HCT116 (cell line): ENCODE results near the gene EPHA10.

Experiments
- CEBPB ChIP-seq: IDR thresholded peaks from 2 replicates; pipeline ENCODE4 v1.6.1; 2012; ENCODE audit warnings: low read depth
- JUND ChIP-seq: IDR thresholded peaks from 2 replicates; pipeline ENCODE4 v1.6.1; 2012
- TF ChIP-seq, protein P1 (sequence below), 3 experiments: fragments of 200-600 bp in 1 of 3; sonication (generic) in 1 of 3; IDR thresholded peaks in 2 of 3; conservative IDR thresholded peaks in 1 of 3; 2 replicates each; pipeline ENCODE4 v1.5.1; 2012 to 2017; ENCODE audit warnings: low read depth in 2 of 3, low read length in 2 of 3, antibody characterized with exemption in 1 of 3, borderline replicate concordance in 1 of 3, control low read depth in 1 of 3, mild to moderate bottlenecking in 1 of 3, mixed read lengths in 1 of 3, mixed run types in 1 of 3, moderate library complexity in 1 of 3; ENCODE audit not compliant: insufficient read depth in 1 of 3

- TF ChIP-seq CEBPB (no peak), JUND (no peak)
- TF ChIP-seq, protein P1, sequence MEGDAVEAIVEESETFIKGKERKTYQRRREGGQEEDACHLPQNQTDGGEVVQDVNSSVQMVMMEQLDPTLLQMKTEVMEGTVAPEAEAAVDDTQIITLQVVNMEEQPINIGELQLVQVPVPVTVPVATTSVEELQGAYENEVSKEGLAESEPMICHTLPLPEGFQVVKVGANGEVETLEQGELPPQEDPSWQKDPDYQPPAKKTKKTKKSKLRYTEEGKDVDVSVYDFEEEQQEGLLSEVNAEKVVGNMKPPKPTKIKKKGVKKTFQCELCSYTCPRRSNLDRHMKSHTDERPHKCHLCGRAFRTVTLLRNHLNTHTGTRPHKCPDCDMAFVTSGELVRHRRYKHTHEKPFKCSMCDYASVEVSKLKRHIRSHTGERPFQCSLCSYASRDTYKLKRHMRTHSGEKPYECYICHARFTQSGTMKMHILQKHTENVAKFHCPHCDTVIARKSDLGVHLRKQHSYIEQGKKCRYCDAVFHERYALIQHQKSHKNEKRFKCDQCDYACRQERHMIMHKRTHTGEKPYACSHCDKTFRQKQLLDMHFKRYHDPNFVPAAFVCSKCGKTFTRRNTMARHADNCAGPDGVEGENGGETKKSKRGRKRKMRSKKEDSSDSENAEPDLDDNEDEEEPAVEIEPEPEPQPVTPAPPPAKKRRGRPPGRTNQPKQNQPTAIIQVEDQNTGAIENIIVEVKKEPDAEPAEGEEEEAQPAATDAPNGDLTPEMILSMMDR (IDR thresholded peaks at IDR 0.05 in 2 of 3, conservative IDR thresholded peaks at IDR 0.05 in 1 of 3; ENCODE audit: borderline replicate concordance in 1 of 3, insufficient read depth in 1 of 3, low read depth in 2 of 3, low read length in 2 of 3): no peak
Observed at GRCh38 chr1:37697090-37697489, 67.8 kb downstream of the EPHA10 start.
